ENCODE data around the gene ABCF3. TPM values are rescaled to one million over a fixed set of nuclear protein-coding genes. Genes with fewer than 3 reads are reported as not detected.

The ABCF3 gene
- total RNA-seq, 4 donors from 2014 or later: 51.1 to 83.4 (median 72.6) TPM

DNA sequence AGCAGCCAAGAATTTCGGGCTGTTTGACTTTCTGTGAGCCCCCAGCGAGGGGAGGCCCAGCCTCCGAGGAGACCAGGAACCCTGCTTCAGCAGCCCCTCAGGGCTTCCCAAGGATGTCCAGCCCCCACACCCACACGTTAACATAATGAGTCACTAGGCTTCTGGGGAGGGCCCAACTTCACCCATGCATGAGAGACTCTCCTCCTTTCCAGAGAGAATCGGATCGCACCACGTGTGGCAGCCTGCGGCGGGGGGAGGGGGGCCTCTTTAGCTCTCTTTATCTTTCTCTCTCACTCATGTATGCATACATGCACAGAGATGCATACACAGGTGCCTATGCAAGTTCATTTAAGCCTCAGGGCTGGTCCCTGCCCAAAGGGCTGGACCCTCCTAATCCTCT, 14.4 kb upstream of the ABCF3 start:
- 85% methylated on average over 8 to 9 of the region's 9 CpGs for WGBS, 2 donors
- DNase-seq: no peak
- no peaks in the 10 kb centered on the region for H3K27me3 ChIP-seq
- H3K36me3 ChIP-seq: peaks cover 31 to 35% of the 10 kb centered on the region in 2 donors
- TF ChIP-seq, protein P1, sequence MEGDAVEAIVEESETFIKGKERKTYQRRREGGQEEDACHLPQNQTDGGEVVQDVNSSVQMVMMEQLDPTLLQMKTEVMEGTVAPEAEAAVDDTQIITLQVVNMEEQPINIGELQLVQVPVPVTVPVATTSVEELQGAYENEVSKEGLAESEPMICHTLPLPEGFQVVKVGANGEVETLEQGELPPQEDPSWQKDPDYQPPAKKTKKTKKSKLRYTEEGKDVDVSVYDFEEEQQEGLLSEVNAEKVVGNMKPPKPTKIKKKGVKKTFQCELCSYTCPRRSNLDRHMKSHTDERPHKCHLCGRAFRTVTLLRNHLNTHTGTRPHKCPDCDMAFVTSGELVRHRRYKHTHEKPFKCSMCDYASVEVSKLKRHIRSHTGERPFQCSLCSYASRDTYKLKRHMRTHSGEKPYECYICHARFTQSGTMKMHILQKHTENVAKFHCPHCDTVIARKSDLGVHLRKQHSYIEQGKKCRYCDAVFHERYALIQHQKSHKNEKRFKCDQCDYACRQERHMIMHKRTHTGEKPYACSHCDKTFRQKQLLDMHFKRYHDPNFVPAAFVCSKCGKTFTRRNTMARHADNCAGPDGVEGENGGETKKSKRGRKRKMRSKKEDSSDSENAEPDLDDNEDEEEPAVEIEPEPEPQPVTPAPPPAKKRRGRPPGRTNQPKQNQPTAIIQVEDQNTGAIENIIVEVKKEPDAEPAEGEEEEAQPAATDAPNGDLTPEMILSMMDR (IDR thresholded peaks at IDR 0.05): no peak
- TF ChIP-seq POLR2A (IDR thresholded peaks at IDR 0.05): no peak
- H3K4me1 ChIP-seq: peaks cover 15 to 18% of the 10 kb centered on the region in 2 donors
- no peak overlapping the region for H3K27ac ChIP-seq
- no peak overlapping the region for H3K4me3 ChIP-seq (replicated peaks in 1 of 3)
- no peaks in the 10 kb centered on the region for H3K9me3 ChIP-seq
- intact Hi-C loops (cut with DNase I): no loop called here

DNA sequence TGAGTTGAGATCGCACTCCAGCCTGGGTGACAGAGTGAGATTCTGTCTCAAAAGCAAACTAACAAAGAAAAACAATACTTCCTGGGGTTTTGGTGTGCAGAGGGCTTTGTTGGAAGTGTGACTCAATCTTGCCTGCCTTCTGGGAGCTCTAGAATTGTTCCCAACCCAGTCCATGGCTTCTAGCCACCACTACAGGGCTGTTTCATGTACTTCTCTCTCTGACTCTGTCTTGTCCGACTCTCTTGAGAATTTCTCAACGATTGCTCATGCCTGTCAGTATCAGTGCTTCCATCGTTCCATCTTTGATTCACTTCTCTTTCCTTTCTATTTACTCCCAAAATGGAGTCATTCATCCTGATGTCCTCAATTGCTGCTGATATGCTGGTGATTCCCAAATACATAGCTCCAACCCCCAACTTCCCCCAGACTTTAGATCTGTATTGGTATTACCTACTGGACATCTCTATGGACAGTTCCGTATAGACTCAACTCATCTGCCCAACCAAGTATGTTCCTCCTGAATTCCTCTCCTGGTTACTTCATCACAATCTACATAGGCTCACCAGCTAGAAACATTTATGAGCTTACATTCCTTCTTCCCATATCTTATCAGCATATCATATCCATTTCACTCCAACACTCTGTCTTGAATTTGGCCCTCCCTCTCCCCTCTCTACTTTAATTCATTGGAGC, 13.2 kb upstream of the ABCF3 start:
- intact Hi-C loops (cut with DNase I): no loop called here
- H3K9me3 ChIP-seq: no peaks in the 10 kb centered on the region
- TF ChIP-seq POLR2A (IDR thresholded peaks at IDR 0.05): no peak
- TF ChIP-seq, protein P1 (IDR thresholded peaks at IDR 0.05): no peak
- no peak overlapping the region for H3K27ac ChIP-seq
- no peak for DNase-seq
- no peaks in the 10 kb centered on the region for H3K27me3 ChIP-seq
- peaks cover 26 to 27% of the 10 kb centered on the region in 2 donors for H3K4me1 ChIP-seq
- H3K36me3 ChIP-seq: peaks cover 21 to 28% of the 10 kb centered on the region in 2 donors
- H3K4me3 ChIP-seq (replicated peaks in 1 of 3): no peak overlapping the region
- 76 to 87% methylated on average over 5 of the region's 5 CpGs for WGBS, 2 donors

DNA sequence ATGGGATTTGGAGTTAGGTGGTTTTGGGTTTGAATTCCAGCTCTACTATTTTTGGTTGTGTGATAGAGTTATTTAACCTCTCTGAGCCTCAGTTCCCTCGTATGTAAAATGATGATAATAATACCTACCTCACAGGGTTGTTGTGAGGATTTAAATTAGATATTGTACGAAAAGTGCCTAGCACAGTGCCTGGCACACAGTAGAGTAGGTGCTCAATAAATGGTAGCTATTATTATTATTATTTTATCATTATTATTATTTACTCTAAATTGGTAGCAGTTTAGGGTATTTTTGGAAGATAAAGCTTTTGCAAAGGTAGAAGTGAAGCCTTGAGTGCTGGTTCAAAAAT, 12.7 kb upstream of the ABCF3 start:
- H3K4me3 ChIP-seq (replicated peaks in 1 of 3): no peak overlapping the region
- intact Hi-C loops (cut with DNase I): no loop called here
- TF ChIP-seq, protein P1 (IDR thresholded peaks at IDR 0.05): no peak
- TF ChIP-seq POLR2A (IDR thresholded peaks at IDR 0.05): no peak
- H3K36me3 ChIP-seq: peaks cover 21 to 26% of the 10 kb centered on the region in 2 donors
- no peaks in the 10 kb centered on the region for H3K27me3 ChIP-seq
- 94 to 99% methylated on average over 2 of the region's 2 CpGs for WGBS, 2 donors
- no peak overlapping the region for H3K27ac ChIP-seq
- no peaks in the 10 kb centered on the region for H3K9me3 ChIP-seq
- peaks cover 26 to 29% of the 10 kb centered on the region in 2 donors for H3K4me1 ChIP-seq
- no peak for DNase-seq

DNA sequence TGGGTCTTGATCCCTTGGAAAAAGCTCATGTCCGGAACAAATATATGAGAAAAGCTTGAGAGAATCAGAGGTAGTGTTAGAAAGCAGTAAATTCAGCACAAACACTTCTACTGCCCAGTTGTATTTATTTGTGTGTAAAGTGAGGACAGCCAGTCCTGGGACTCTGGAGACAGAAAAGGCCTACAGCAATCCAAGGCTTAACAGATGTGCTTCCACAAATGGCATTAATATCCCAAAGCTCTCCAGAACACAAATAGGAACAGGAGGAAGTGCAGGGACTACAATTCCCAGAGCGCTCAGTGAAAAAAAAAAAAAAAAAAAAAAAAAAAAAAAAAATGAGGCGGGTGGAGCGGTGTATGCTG, 11.7 kb upstream of the ABCF3 start:
- H3K27ac ChIP-seq: peak overlapping the region in 1 of 3 donors; percentile 3
- H3K9me3 ChIP-seq: no peaks in the 10 kb centered on the region
- no peak for DNase-seq
- H3K27me3 ChIP-seq: no peaks in the 10 kb centered on the region
- WGBS, 2 donors: 14 to 18% methylated on average over 4 of the region's 4 CpGs
- peaks cover 26 to 29% of the 10 kb centered on the region in 2 donors for H3K4me1 ChIP-seq
- TF ChIP-seq POLR2A (IDR thresholded peaks at IDR 0.05): no peak
- TF ChIP-seq, protein P1 (IDR thresholded peaks at IDR 0.05): no peak
- intact Hi-C loops (cut with DNase I): no loop called here
- H3K36me3 ChIP-seq: peaks cover 28 to 29% of the 10 kb centered on the region in 2 donors
- H3K4me3 ChIP-seq (replicated peaks in 1 of 3): no peak overlapping the region

DNA sequence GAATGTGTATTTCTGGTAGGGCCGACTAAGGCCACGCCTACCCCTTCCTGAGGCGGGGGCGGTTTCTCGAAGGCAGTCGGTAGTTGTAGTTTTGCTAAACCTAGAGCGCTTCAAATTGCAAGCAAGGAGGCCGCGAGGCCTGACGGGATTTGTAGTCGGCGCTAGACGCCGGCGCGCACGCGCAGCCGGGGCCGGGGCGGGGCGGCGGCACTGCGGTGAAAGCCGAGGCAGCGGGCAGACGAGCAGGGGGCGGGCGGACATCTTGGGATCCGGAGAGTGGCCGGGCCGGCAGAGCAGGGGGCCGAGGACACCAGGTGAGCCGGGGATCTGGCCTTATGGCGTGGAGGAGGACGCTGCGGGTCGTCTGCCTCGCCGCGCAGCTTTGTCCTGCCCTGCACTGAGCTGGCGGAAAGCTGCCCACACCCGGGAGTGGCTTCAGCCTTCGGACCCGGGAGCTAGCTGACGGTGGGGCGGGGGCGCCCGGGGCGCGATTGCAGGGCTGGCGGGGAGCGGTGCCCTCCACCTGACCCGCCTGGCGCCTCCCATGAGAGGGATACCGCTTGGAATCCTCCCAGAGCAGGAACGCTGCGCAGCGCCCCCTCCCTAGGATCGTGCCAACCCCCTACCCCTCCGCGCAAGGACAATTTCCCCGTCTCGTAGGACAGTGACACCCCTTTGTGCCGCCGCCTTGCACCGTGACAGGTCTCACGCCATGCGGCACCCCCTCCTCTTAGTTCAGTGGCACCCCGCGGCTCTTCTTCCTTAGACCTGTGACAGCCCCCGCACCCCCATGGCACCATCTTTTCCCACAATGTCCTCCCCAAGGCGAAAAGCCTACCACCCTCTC, 11.1 kb upstream of the ABCF3 start, which contains the start of gene AP2M1:
AP2M1 (plus strand) TSS at position 210 of the 847 bp plus-strand sequence. CDS start 2,139 bp downstream, outside the sequence.
- intact Hi-C loops (cut with DNase I): loop anchor here (5.0 kb wide), 1 partner anchor 127 kb away; no protein-coding TSS in a partner anchor
- Histone ChIP-seq H3K27me3 (no peaks in the 10 kb centered on the region), H3K36me3 (peaks cover 31% of the 10 kb centered on the region in 2 donors), H3K9me3 (no peaks in the 10 kb centered on the region), H3K4me3 (replicated peaks in 1 of 3) (peak within 1 kb of the TSS; percentile 53 to 87 (median 87)), H3K27ac (peak within 1 kb of the TSS; percentile 64 to 91 (median 66)), H3K4me1 (peaks cover 26 to 29% of the 10 kb centered on the region in 2 donors)
- WGBS, 2 donors: 0 to 2% methylated on average over 43 to 61 of the region's 73 CpGs
- TF ChIP-seq POLR2A (IDR thresholded peaks at IDR 0.05): peak in 1 of 2 donors; percentile 89
- TF ChIP-seq, protein P1 (IDR thresholded peaks at IDR 0.05): no peak
- peak; percentile 99 for DNase-seq
